ENCODE results near the gene ARL15. TPM values are rescaled to one million over a fixed set of nuclear protein-coding genes. Genes with fewer than 3 reads are reported as not detected.

ARL15 gene
- total RNA-seq, 4 donors from 2014 or later: 16.6 to 48.8 (median 32.3) TPM

DNA sequence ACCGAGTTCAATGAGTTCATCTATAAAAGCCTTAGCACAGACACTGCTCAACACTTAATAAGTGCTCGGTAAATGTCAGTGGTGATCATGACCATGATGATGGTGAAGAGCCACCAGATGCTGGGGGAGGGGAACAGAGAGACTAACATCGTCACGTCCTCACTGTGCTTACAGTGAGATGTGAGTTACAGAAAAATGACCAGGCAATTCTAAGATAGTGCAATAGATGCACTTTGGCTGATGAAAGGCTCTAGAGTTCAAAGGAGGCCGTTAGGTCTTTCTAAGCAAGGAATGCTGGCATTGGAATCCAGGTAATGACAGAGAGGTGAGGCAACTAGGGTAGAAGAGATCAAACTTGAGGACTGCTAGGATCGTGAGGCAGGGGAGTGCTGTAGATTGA is 36.7 kb downstream of the ARL15 start:
- WGBS, 2 donors: 85 to 94% methylated on average over 6 of the region's 6 CpGs
- H3K4me3 ChIP-seq (ENCODE audit: low read depth, poor library complexity, severe bottlenecking): no peak overlapping the region
- DNase-seq (ENCODE audit: low spot score in 2 of 2): no peak
- TF ChIP-seq, protein P1, sequence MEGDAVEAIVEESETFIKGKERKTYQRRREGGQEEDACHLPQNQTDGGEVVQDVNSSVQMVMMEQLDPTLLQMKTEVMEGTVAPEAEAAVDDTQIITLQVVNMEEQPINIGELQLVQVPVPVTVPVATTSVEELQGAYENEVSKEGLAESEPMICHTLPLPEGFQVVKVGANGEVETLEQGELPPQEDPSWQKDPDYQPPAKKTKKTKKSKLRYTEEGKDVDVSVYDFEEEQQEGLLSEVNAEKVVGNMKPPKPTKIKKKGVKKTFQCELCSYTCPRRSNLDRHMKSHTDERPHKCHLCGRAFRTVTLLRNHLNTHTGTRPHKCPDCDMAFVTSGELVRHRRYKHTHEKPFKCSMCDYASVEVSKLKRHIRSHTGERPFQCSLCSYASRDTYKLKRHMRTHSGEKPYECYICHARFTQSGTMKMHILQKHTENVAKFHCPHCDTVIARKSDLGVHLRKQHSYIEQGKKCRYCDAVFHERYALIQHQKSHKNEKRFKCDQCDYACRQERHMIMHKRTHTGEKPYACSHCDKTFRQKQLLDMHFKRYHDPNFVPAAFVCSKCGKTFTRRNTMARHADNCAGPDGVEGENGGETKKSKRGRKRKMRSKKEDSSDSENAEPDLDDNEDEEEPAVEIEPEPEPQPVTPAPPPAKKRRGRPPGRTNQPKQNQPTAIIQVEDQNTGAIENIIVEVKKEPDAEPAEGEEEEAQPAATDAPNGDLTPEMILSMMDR (IDR thresholded peaks at IDR 0.05): no peak
- no peak for TF ChIP-seq POLR2A (IDR thresholded peaks at IDR 0.05)
- intact Hi-C loops (cut with DNase I; ENCODE audit: low total_unique reads): no loop called here

DNA sequence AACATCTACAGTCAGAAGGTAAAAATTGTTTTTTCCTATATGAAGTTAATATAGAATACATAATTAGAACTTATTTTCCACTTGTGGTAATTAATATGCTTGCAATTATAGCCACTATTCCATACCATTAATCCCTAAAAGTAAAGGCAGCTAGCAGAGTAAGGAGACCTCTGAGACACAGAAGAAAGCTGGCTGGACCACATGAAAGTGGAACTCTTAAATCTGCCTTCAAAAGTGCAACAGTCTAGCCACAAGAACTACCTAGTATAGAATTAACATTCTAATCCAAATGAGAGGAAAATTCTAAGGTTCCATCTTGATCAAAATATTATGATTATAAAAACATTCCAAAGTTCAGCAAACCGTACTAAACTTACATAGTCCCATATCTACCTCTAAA is 37.6 kb downstream of the ARL15 start:
- TF ChIP-seq POLR2A (IDR thresholded peaks at IDR 0.05): no peak
- TF ChIP-seq, protein P1 (IDR thresholded peaks at IDR 0.05): no peak

DNA sequence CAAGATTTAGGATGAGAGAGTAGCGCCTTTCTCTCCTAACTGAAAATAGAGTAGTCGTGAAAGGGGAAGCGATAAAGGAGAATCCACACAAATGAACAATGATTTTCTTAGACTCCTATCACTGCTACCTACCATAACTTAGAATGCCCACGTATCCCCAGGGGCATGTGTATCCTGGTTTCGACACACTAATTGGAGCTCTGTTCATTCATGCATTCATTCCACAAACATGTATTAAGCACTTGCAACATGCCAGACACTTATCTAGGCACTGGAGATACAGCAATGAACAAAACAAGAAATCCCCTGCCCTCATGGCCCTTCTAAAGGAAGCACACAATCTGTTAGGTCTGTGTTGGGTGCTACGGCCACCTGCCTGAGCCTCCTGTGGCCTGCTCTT is 40.0 kb downstream of the ARL15 start:
- H3K4me3 ChIP-seq (ENCODE audit: low read depth, poor library complexity, severe bottlenecking): no peak overlapping the region
- intact Hi-C loops (cut with DNase I; ENCODE audit: low total_unique reads): no loop called here
- 74 to 75% methylated on average over 6 of the region's 6 CpGs for WGBS, 2 donors
- TF ChIP-seq, protein P1 (IDR thresholded peaks at IDR 0.05): no peak
- no peak for TF ChIP-seq POLR2A (IDR thresholded peaks at IDR 0.05)
- DNase-seq (ENCODE audit: low spot score in 2 of 2): no peak

More for the DNA sequence above, 37.6 kb downstream of the ARL15 start:
- intact Hi-C loops (cut with DNase I; ENCODE audit: low total_unique reads): no loop called here
- 92 to 94% methylated on average over 1 of the region's 1 CpG for WGBS, 2 donors
- H3K4me3 ChIP-seq (ENCODE audit: low read depth, poor library complexity, severe bottlenecking): no peak overlapping the region
- no peak for DNase-seq (ENCODE audit: low spot score in 2 of 2)

DNA sequence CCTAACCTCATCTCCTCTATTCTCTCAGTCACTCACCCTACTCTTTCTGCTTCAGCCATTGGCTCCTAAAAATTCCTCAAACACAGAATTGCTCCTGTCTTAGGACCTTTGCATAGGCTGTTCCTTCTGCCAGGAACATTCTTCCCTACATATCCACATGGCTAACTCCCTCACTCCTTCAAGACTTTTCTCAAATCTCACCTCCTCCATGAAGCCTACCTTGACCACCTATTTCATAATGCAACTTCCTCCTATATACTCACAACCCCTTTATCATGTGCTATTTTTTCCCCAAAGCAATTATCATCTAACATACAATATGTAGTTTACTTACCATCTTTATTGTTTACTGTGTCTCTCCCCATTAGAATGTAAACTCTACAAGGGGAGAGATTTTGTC is 45.8 kb downstream of the ARL15 start:
- no peak for TF ChIP-seq POLR2A (IDR thresholded peaks at IDR 0.05)
- TF ChIP-seq, protein P1 (IDR thresholded peaks at IDR 0.05): no peak
- intact Hi-C loops (cut with DNase I; ENCODE audit: low total_unique reads): no loop called here
- no peak overlapping the region for H3K4me3 ChIP-seq (ENCODE audit: low read depth, poor library complexity, severe bottlenecking)
- DNase-seq (ENCODE audit: low spot score in 2 of 2): no peak

DNA sequence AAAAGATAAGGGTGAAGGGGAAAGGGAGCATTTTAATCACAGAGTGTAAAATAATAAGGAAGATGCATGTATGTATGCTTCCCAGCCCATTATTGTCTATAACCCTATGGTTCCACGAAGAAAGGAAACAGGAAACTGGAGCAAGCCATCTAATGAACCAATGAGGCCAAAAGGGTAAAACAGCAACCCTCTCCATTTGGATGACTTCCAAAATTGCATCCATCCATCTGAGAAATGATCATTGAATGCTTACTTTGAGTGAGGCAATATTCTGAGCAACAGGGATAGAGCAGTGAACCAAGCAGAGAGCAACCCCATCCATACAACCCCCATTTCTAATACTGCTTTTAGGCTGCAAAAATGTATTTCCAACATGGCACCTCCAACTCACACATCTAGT is 46.9 kb downstream of the ARL15 start:
- DNase-seq (ENCODE audit: low spot score in 2 of 2): no peak
- intact Hi-C loops (cut with DNase I; ENCODE audit: low total_unique reads): no loop called here
- 65 to 70% methylated on average over 1 of the region's 1 CpG for WGBS, 2 donors
- TF ChIP-seq, protein P1 (IDR thresholded peaks at IDR 0.05): no peak
- TF ChIP-seq POLR2A (IDR thresholded peaks at IDR 0.05): no peak
- no peak overlapping the region for H3K4me3 ChIP-seq (ENCODE audit: low read depth, poor library complexity, severe bottlenecking)

DNA sequence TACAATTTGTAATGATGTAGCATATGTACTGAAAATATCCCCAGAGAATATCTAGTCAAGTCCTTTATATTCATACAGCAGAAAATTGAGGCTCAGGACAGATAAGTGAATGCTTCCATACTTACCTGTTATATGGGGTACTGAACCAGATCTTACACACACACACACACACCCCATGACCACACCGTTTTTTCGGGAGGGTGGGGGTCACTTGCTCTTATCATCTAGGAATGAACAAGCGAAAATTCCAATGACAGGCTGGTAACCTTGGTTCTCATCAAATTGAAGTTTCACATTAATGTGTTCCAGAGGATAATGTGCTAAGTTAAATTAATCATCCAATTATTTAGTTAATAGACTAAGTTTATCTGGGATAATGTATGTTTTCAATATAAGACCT is 48.8 kb downstream of the ARL15 start:
- TF ChIP-seq, protein P1 (IDR thresholded peaks at IDR 0.05): no peak
- TF ChIP-seq POLR2A (IDR thresholded peaks at IDR 0.05): no peak
- no peak overlapping the region for H3K4me3 ChIP-seq (ENCODE audit: low read depth, poor library complexity, severe bottlenecking)
- intact Hi-C loops (cut with DNase I; ENCODE audit: low total_unique reads): no loop called here
- WGBS, 2 donors: 91 to 94% methylated on average over 3 of the region's 3 CpGs
- DNase-seq (ENCODE audit: low spot score in 2 of 2): no peak
